ENCODE measurements around the gene MRNIP.

DNA sequence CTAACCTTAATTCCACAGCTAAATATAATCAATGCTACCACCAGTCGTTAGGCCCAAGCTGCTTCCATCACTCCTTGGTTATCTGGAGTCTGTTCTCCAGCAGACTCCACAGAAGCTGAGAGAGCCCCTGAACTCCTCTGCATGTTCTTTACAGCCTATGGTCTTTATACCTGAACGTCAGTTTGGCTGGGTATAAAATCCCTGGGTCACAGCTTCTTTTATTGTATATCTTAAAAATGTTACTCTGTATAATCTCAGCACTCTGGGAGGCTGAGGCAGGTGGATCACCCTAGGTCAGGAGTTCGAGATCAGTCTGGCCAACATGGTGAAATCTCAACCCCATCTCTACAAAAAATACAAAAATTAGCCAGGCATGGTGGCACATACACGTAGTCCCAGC is 23.7 kb upstream of the MRNIP start:
- TF ChIP-seq, protein P1, sequence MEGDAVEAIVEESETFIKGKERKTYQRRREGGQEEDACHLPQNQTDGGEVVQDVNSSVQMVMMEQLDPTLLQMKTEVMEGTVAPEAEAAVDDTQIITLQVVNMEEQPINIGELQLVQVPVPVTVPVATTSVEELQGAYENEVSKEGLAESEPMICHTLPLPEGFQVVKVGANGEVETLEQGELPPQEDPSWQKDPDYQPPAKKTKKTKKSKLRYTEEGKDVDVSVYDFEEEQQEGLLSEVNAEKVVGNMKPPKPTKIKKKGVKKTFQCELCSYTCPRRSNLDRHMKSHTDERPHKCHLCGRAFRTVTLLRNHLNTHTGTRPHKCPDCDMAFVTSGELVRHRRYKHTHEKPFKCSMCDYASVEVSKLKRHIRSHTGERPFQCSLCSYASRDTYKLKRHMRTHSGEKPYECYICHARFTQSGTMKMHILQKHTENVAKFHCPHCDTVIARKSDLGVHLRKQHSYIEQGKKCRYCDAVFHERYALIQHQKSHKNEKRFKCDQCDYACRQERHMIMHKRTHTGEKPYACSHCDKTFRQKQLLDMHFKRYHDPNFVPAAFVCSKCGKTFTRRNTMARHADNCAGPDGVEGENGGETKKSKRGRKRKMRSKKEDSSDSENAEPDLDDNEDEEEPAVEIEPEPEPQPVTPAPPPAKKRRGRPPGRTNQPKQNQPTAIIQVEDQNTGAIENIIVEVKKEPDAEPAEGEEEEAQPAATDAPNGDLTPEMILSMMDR (IDR thresholded peaks at IDR 0.05) = no peak
- TF ChIP-seq ESRRA (IDR thresholded peaks at IDR 0.05; ENCODE audit: borderline replicate concordance, low read length) (no peak), PHF8 (IDR thresholded peaks at IDR 0.05; ENCODE audit: borderline replicate concordance, low read depth) (no peak)
